CD14-positive monocyte (primary cell): ENCODE results near the gene SEMA3D. TPM values are rescaled to one million over a fixed set of nuclear protein-coding genes. Genes with fewer than 3 reads are reported as not detected.

ENCODE experiments used
- DNase-seq, 3 donors: peaks; one replicate each; pipeline ENCODE4 v3.0.0-alpha.2; 2011 to 2022
- H2AFZ ChIP-seq: 2 replicates; pipeline ENCODE4 v1.6.0; 2012; ENCODE audit warnings: mild to moderate bottlenecking, low read depth, low read length, inconsistent platforms; ENCODE audit not compliant: insufficient read depth, poor library complexity, severe bottlenecking
- H3K27ac ChIP-seq, 2 donors: 1 replicate in 1 of 2; 2 replicates in 1 of 2; pipeline ENCODE4 v1.5.1; 2012 to 2013; ENCODE audit warnings: low read length in 2 of 2, control low read depth in 1 of 2, inconsistent platforms in 1 of 2, low read depth in 1 of 2, mild to moderate bottlenecking in 1 of 2
- H3K27me3 ChIP-seq, 2 donors: one replicate each; pipeline versions ENCODE4 v1.6.0 to v1.6.1; 2011 to 2013; ENCODE audit warnings: low read length in 2 of 2; ENCODE audit not compliant: control insufficient read depth in 2 of 2, insufficient read depth in 2 of 2
- H3K36me3 ChIP-seq, 2 donors: replicated peaks in 1 of 2; 1 replicate in 1 of 2; 2 replicates in 1 of 2; pipeline versions ENCODE4 v1.5.1 to v1.6.1; 2012 to 2013; ENCODE audit warnings: low read length in 2 of 2, control low read depth in 1 of 2, inconsistent platforms in 1 of 2, mild to moderate bottlenecking in 1 of 2; ENCODE audit not compliant: insufficient read depth in 2 of 2, control insufficient read depth in 1 of 2
- H3K4me1 ChIP-seq, 2 donors: 1 replicate in 1 of 2; 2 replicates in 1 of 2; pipeline versions ENCODE4 v1.5.1 to v1.6.1; 2012 to 2013; ENCODE audit warnings: low read length in 2 of 2, control low read depth in 1 of 2, inconsistent platforms in 1 of 2, mild to moderate bottlenecking in 1 of 2, moderate library complexity in 1 of 2; ENCODE audit not compliant: insufficient read depth in 2 of 2, control insufficient read depth in 1 of 2
- H3K4me2 ChIP-seq: replicated peaks from 2 replicates; pipeline ENCODE3; 2012; ENCODE audit warnings: low read length, moderate library complexity, mild to moderate bottlenecking; ENCODE audit not compliant: poor library complexity, severe bottlenecking; ENCODE audit errors: extremely low read depth
- H3K4me3 ChIP-seq, 3 experiments: fragments of 200-600 bp in 1 of 3; sonication (generic) in 1 of 3; replicated peaks in 1 of 3; 1 replicate in 2 of 3; 2 replicates in 1 of 3; pipeline ENCODE4 v1.5.1; 2011 to 2013; ENCODE audit warnings: low read length in 3 of 3, mild to moderate bottlenecking in 3 of 3, control low read depth in 2 of 3, low read depth in 2 of 3, inconsistent platforms in 1 of 3, moderate library complexity in 1 of 3
- H3K79me2 ChIP-seq: 2 replicates; pipeline ENCODE4 v1.6.0; 2012; ENCODE audit warnings: mild to moderate bottlenecking, control low read depth, inconsistent platforms, low read length, moderate library complexity; ENCODE audit not compliant: insufficient read depth
- H3K9ac ChIP-seq: 2 replicates; pipeline ENCODE4 v1.6.0; 2017; ENCODE audit warnings: low read length, mild to moderate bottlenecking; ENCODE audit not compliant: insufficient read depth, poor library complexity, severe bottlenecking
- H3K9me3 ChIP-seq, 2 donors: replicated peaks in 1 of 2; 1 replicate in 1 of 2; 2 replicates in 1 of 2; pipeline versions ENCODE4 v1.5.1 to v1.6.1; 2012 to 2013; ENCODE audit warnings: low read length in 2 of 2, control low read depth in 1 of 2; ENCODE audit not compliant: control insufficient read depth in 1 of 2, insufficient read depth in 1 of 2
- H4K20me1 ChIP-seq: 2 replicates; pipeline ENCODE4 v1.6.0; 2012; ENCODE audit warnings: mild to moderate bottlenecking, low read length, control low read depth, moderate library complexity; ENCODE audit not compliant: insufficient read depth
- H3K27ac Mint-ChIP-seq, 7 donors: one replicate each; pipeline ENCODE4 v1.8.0; 2020; ENCODE audit warnings: mild to moderate bottlenecking in 7 of 7, mixed read lengths in 7 of 7, moderate library complexity in 6 of 7, inconsistent platforms in 2 of 7
- H3K27me3 Mint-ChIP-seq, 3 donors: one replicate each; pipeline ENCODE4 v1.8.0; 2021 to 2022; ENCODE audit warnings: low read depth in 3 of 3, mild to moderate bottlenecking in 3 of 3, mixed read lengths in 3 of 3, moderate library complexity in 3 of 3, inconsistent platforms in 1 of 3
- H3K36me3 Mint-ChIP-seq, 2 donors: one replicate each; pipeline ENCODE4 v1.8.0; 2020; ENCODE audit warnings: mixed read lengths in 2 of 2, inconsistent platforms in 1 of 2, mild to moderate bottlenecking in 1 of 2
- H3K4me1 Mint-ChIP-seq: one replicate; pipeline ENCODE4 v1.8.0; 2020; ENCODE audit warnings: mild to moderate bottlenecking, mixed read lengths
- H3K4me3 Mint-ChIP-seq, 2 donors: one replicate each; pipeline ENCODE4 v1.8.0; 2020; ENCODE audit warnings: mild to moderate bottlenecking in 2 of 2, mixed read lengths in 2 of 2, moderate library complexity in 1 of 2
- H3K9me3 Mint-ChIP-seq, 7 donors: one replicate each; pipeline ENCODE4 v1.8.0; 2020 to 2022; ENCODE audit warnings: mixed read lengths in 7 of 7, mild to moderate bottlenecking in 6 of 7, moderate library complexity in 6 of 7, inconsistent platforms in 2 of 7
- WGBS: methylation state at CpG from one replicate; pipeline ENCODE4 v1.1.5; 2013; ENCODE audit warnings: missing lambda C conversion rate; ENCODE audit not compliant: insufficient coverage; 5-methylcytosine and 5-hydroxymethylcytosine counted together
- intact Hi-C, 2 donors: fragments of 100-400 bp; cut with micrococcal nuclease; formaldehyde crosslinking; loops; one replicate each; pipeline versions ENCODE4 v1.15.0 to v1.15.1; 2023
- polyA plus RNA-seq, 3 donors: library from polyadenylated mRNA; depleted of rRNA in 1 of 3; unstranded in 2 of 3; stranded (reverse) in 1 of 3; fragments of 300-500 nt in 2 of 3; fragments of >200 nt in 1 of 3; fragmentation: Illumina TruSeq in 2 of 3; gene quantifications; 1 replicate in 2 of 3; 2 replicates in 1 of 3; pipeline ENCODE4 v1.2.3, GENCODE V29; 2012 to 2021
- TF ChIP-seq, protein P1 (sequence below): fragments of 200-600 bp; IDR thresholded peaks from one replicate; pipeline ENCODE4 v1.8.0; 2022; ENCODE audit warnings: antibody characterized with exemption, mild to moderate bottlenecking

Gene SEMA3D
- polyA plus RNA-seq, 3 donors = not detected

DNA sequence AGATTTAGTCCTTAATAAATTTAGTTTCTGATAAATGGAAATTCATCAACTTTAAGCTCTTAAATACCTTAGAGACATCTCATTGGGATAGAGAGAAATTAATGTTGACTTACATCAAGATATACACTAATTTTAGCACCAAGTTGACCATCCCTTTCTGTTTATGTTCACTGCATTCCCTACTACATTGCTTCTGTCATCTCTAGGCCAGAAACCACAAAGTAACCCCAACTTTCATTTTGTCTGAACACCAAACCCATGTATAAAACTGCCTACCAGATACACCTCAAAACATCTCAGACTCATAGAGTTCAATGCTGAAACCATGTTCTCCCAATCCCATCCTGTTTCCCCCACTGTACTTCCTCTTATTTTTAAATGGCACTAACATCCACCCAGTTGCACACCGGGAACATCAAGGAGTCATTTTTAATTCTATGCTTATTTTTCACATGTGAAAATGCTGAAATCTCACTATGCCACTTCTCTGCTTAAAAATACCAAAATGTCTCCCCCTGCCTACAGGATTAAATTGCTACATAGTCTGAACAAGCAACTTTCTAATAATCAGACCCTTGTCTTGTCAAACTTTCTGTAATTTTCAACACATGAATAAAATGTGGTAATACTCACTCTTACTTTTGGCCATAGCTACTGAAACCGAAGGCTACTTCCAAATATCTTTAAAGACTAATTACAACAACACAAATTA lies 201.6 kb downstream of the SEMA3D start:
- H3K79me2 ChIP-seq = no peaks in the 10 kb centered on the region
- peaks cover 0 to 8% of the 10 kb centered on the region in 2 donors for H3K9me3 ChIP-seq
- H2AFZ ChIP-seq = no peak overlapping the region
- H3K4me2 ChIP-seq = no peak overlapping the region
- Mint-ChIP-seq H3K36me3 (no peaks in the 10 kb centered on the region), H3K27ac (no peak overlapping the region), H3K4me3 (no peak overlapping the region), H3K9me3 (peaks cover 0 to 20% (median 4%) of the 10 kb centered on the region in 7 donors), H3K27me3 (no peaks in the 10 kb centered on the region), H3K4me1 (no peaks in the 10 kb centered on the region)
- H3K4me1 ChIP-seq = no peaks in the 10 kb centered on the region
- H4K20me1 ChIP-seq = no peaks in the 10 kb centered on the region
- no peak overlapping the region for H3K9ac ChIP-seq
- DNase-seq = no peak
- intact Hi-C loops = no loop called here
- H3K27me3 ChIP-seq = no peaks in the 10 kb centered on the region
- no peak overlapping the region for H3K27ac ChIP-seq
- 100% methylated on average over 1 of the region's 2 CpGs for WGBS
- H3K4me3 ChIP-seq = no peak overlapping the region
- H3K36me3 ChIP-seq = no peaks in the 10 kb centered on the region
- TF ChIP-seq, protein P1, sequence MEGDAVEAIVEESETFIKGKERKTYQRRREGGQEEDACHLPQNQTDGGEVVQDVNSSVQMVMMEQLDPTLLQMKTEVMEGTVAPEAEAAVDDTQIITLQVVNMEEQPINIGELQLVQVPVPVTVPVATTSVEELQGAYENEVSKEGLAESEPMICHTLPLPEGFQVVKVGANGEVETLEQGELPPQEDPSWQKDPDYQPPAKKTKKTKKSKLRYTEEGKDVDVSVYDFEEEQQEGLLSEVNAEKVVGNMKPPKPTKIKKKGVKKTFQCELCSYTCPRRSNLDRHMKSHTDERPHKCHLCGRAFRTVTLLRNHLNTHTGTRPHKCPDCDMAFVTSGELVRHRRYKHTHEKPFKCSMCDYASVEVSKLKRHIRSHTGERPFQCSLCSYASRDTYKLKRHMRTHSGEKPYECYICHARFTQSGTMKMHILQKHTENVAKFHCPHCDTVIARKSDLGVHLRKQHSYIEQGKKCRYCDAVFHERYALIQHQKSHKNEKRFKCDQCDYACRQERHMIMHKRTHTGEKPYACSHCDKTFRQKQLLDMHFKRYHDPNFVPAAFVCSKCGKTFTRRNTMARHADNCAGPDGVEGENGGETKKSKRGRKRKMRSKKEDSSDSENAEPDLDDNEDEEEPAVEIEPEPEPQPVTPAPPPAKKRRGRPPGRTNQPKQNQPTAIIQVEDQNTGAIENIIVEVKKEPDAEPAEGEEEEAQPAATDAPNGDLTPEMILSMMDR = no peak

DNA sequence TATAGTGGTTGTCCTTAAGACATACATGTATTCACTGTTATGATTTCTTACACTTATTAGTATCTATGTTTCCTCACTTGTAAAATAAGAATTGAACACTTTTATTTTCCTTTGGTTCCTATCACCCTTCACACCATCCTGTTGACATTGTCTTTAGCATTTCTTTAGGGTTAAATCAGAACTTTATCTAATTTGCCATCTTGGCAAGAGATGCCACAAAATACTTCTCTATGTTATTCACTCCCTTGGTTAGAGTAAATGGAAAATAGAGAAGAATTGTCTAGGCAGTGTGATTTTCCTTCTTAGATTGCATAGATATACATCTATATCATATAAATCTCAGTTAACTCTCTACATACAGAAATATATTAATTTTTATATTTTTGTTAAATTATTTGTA lies 204.7 kb downstream of the SEMA3D start:
- H3K4me2 ChIP-seq = no peak overlapping the region
- Mint-ChIP-seq H3K36me3 (no peaks in the 10 kb centered on the region), H3K9me3 (peaks cover 0 to 21% (median 4%) of the 10 kb centered on the region in 7 donors), H3K4me3 (no peak overlapping the region), H3K27me3 (no peaks in the 10 kb centered on the region), H3K27ac (no peak overlapping the region), H3K4me1 (no peaks in the 10 kb centered on the region)
- no peak overlapping the region for H3K4me3 ChIP-seq
- no peak overlapping the region for H3K27ac ChIP-seq
- H3K27me3 ChIP-seq = no peaks in the 10 kb centered on the region
- no peaks in the 10 kb centered on the region for H3K79me2 ChIP-seq
- intact Hi-C loops = no loop called here
- no peaks in the 10 kb centered on the region for H3K4me1 ChIP-seq
- H3K9me3 ChIP-seq = peaks cover 0 to 8% of the 10 kb centered on the region in 2 donors
- DNase-seq = no peak
- no peak overlapping the region for H3K9ac ChIP-seq
- no peaks in the 10 kb centered on the region for H4K20me1 ChIP-seq
- TF ChIP-seq, protein P1 = no peak
- no peak overlapping the region for H2AFZ ChIP-seq
- H3K36me3 ChIP-seq = no peaks in the 10 kb centered on the region
